HepG2 (cell line): ENCODE results near the gene MATR3. TPM values are rescaled to one million over a fixed set of nuclear protein-coding genes. Genes with fewer than 3 reads are reported as not detected.

Source experiments
- ATF7 ChIP-seq, 2 experiments: fragments of 450-650 bp in 1 of 2; sonication (generic) in 1 of 2; formaldehyde crosslinking in 1 of 2; IDR thresholded peaks; 2 replicates each; pipeline versions ENCODE4 v1.4.0 to v1.6.1; 2016 to 2020; ENCODE audit warnings: antibody characterized with exemption in 1 of 2, mild to moderate bottlenecking in 1 of 2, missing genetic modification reagents in 1 of 2
- HNRNPL ChIP-seq: fragments of 200-400 bp; formaldehyde crosslinking; IDR thresholded peaks from 2 replicates; pipeline ENCODE4 v1.6.1; 2017; ENCODE audit warnings: mild to moderate bottlenecking, low read depth, low read length
- PRMT3 ChIP-seq: sonication (generic); formaldehyde crosslinking; IDR thresholded peaks from 2 replicates; pipeline ENCODE4 v1.8.1; 2022; ENCODE audit warnings: low read depth, mild to moderate bottlenecking, moderate library complexity, missing genetic modification reagents, borderline replicate concordance
- polyA plus RNA-seq, 8 experiments: library from polyadenylated mRNA; depleted of rRNA in 3 of 8; stranded (reverse) in 7 of 8; unstranded in 1 of 8; fragments of >200 nt; fragmentation: Illumina TruSeq in 4 of 8; extraction: Trizol in 4 of 8; gene quantifications; 2 replicates each; pipeline versions ENCODE4 v1.2.1 to v1.2.3, GENCODE V29; 2011 to 2016; ENCODE audit warnings: low read depth in 4 of 8, missing spikeins in 1 of 8, mixed read lengths in 1 of 8; ENCODE audit not compliant: insufficient read depth in 1 of 8
- total RNA-seq, 5 experiments: library from RNA; depleted of rRNA; stranded (reverse); fragments of >200 nt; fragmentation: Illumina TruSeq; extraction: Trizol; gene quantifications; 2 replicates each; pipeline ENCODE4 v1.2.3, GENCODE V29; 2016; ENCODE audit warnings: low read depth in 1 of 5
- TF ChIP-seq, protein P1 (sequence below): sonication (generic); formaldehyde crosslinking; IDR thresholded peaks from 2 replicates; pipeline ENCODE4 v1.5.1; 2020; ENCODE audit warnings: missing genetic modification reagents, mild to moderate bottlenecking, borderline replicate concordance
- TF ChIP-seq, protein P2 (sequence below): sonication (generic); formaldehyde crosslinking; IDR thresholded peaks from 2 replicates; pipeline ENCODE4 v1.4.0; 2020; ENCODE audit warnings: mild to moderate bottlenecking, missing genetic modification reagents
- TF ChIP-seq, protein P3 (sequence below): sonication (generic); formaldehyde crosslinking; IDR thresholded peaks from 2 replicates; pipeline ENCODE4 v1.4.0; 2020; ENCODE audit warnings: missing genetic modification reagents
- TF ChIP-seq, protein P4 (sequence below): sonication (generic); formaldehyde crosslinking; IDR thresholded peaks from 2 replicates; pipeline ENCODE4; 2020; ENCODE audit warnings: missing genetic modification reagents, mild to moderate bottlenecking, borderline replicate concordance
- TF ChIP-seq, protein P5 (sequence below): sonication (generic); formaldehyde crosslinking; IDR thresholded peaks from 2 replicates; pipeline ENCODE4 v1.4.0; 2020; ENCODE audit warnings: missing genetic modification reagents, borderline replicate concordance
- TF ChIP-seq, protein P6 (sequence below): sonication (generic); formaldehyde crosslinking; conservative IDR thresholded peaks from 2 replicates; pipeline ENCODE4 v1.4.0; 2020; ENCODE audit warnings: missing genetic modification reagents
- TF ChIP-seq, protein P7 (sequence below): sonication (generic); formaldehyde crosslinking; IDR thresholded peaks from 2 replicates; pipeline ENCODE4 v1.4.0; 2020; ENCODE audit warnings: missing genetic modification reagents, borderline replicate concordance

The MATR3 gene
- total and polyA plus RNA-seq, 2 of the 13 experiments (the other 11 are each of a cell fraction or from before 2014, with no cell fraction given): 94.2 to 341 TPM

DNA sequence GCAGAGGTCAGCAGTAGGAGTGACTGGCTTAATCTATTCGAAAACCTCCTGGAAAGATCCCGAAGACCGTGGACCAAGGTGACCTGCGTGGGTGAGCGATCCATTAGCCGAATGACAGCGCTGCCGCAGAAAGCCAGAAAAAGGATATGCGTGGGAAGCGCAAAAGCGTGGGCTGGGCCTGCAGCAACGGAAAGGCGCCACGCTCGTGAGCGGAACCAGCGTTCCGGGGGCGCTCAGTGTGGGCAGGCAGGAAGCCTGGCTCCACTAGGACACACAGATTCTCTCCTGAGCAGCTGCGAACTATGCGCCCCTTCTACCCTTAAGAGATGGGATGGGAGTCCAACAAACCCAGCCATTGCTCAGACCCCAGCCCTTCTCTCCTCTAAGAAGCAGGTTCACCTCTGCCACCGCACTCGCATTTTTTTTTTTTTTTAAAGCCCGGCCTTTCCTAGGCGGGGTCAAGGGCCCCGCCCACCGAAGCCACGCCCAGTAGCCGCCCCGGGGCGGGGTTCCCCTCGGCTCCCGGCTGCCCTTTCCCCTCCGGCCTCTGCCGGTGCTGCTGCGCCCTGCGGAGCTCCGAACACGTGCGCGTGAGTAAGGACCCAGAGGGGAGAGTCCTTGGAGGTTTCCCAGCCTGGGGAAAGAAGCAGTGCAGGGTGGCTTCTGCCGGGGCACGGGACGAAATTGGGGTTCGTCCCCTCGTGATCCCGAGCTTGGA lies 19.8 kb upstream of the MATR3 start (continued):
- TF ChIP-seq, protein P1, sequence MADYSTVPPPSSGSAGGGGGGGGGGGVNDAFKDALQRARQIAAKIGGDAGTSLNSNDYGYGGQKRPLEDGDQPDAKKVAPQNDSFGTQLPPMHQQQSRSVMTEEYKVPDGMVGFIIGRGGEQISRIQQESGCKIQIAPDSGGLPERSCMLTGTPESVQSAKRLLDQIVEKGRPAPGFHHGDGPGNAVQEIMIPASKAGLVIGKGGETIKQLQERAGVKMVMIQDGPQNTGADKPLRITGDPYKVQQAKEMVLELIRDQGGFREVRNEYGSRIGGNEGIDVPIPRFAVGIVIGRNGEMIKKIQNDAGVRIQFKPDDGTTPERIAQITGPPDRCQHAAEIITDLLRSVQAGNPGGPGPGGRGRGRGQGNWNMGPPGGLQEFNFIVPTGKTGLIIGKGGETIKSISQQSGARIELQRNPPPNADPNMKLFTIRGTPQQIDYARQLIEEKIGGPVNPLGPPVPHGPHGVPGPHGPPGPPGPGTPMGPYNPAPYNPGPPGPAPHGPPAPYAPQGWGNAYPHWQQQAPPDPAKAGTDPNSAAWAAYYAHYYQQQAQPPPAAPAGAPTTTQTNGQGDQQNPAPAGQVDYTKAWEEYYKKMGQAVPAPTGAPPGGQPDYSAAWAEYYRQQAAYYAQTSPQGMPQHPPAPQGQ (CRISPR knock-in tag): no peak
- TF ChIP-seq, protein P2, sequence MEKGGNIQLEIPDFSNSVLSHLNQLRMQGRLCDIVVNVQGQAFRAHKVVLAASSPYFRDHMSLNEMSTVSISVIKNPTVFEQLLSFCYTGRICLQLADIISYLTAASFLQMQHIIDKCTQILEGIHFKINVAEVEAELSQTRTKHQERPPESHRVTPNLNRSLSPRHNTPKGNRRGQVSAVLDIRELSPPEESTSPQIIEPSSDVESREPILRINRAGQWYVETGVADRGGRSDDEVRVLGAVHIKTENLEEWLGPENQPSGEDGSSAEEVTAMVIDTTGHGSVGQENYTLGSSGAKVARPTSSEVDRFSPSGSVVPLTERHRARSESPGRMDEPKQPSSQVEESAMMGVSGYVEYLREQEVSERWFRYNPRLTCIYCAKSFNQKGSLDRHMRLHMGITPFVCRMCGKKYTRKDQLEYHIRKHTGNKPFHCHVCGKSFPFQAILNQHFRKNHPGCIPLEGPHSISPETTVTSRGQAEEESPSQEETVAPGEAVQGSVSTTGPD (CRISPR knock-in tag): no peak
- TF ChIP-seq, protein P3, sequence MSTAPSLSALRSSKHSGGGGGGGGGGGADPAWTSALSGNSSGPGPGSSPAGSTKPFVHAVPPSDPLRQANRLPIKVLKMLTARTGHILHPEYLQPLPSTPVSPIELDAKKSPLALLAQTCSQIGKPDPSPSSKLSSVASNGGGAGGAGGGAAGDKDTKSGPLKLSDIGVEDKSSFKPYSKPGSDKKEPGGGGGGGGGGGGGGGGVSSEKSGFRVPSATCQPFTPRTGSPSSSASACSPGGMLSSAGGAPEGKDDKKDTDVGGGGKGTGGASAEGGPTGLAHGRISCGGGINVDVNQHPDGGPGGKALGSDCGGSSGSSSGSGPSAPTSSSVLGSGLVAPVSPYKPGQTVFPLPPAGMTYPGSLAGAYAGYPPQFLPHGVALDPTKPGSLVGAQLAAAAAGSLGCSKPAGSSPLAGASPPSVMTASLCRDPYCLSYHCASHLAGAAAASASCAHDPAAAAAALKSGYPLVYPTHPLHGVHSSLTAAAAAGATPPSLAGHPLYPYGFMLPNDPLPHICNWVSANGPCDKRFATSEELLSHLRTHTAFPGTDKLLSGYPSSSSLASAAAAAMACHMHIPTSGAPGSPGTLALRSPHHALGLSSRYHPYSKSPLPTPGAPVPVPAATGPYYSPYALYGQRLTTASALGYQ (CRISPR knock-in tag): no peak
- TF ChIP-seq, protein P4, sequence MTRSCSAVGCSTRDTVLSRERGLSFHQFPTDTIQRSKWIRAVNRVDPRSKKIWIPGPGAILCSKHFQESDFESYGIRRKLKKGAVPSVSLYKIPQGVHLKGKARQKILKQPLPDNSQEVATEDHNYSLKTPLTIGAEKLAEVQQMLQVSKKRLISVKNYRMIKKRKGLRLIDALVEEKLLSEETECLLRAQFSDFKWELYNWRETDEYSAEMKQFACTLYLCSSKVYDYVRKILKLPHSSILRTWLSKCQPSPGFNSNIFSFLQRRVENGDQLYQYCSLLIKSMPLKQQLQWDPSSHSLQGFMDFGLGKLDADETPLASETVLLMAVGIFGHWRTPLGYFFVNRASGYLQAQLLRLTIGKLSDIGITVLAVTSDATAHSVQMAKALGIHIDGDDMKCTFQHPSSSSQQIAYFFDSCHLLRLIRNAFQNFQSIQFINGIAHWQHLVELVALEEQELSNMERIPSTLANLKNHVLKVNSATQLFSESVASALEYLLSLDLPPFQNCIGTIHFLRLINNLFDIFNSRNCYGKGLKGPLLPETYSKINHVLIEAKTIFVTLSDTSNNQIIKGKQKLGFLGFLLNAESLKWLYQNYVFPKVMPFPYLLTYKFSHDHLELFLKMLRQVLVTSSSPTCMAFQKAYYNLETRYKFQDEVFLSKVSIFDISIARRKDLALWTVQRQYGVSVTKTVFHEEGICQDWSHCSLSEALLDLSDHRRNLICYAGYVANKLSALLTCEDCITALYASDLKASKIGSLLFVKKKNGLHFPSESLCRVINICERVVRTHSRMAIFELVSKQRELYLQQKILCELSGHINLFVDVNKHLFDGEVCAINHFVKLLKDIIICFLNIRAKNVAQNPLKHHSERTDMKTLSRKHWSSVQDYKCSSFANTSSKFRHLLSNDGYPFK (CRISPR knock-in tag): peak; percentile 70; the same call in 1 of the 2 replicates
- TF ChIP-seq, protein P5, sequence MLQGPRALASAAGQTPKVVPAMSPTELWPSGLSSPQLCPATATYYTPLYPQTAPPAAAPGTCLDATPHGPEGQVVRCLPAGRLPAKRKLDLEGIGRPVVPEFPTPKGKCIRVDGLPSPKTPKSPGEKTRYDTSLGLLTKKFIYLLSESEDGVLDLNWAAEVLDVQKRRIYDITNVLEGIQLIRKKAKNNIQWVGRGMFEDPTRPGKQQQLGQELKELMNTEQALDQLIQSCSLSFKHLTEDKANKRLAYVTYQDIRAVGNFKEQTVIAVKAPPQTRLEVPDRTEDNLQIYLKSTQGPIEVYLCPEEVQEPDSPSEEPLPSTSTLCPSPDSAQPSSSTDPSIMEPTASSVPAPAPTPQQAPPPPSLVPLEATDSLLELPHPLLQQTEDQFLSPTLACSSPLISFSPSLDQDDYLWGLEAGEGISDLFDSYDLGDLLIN (CRISPR knock-in tag): no peak
- TF ChIP-seq ATF7 (IDR thresholded peaks at IDR 0.05) (no peak), ATF7 (CRISPR knock-in tag; IDR thresholded peaks at IDR 0.05) (peak; percentile 37; the same call in 1 of the 2 replicates), PRMT3 (CRISPR knock-in tag) (no peak), HNRNPL (peak; percentile 49; the same call in 1 of the 2 replicates)
- TF ChIP-seq, protein P6, sequence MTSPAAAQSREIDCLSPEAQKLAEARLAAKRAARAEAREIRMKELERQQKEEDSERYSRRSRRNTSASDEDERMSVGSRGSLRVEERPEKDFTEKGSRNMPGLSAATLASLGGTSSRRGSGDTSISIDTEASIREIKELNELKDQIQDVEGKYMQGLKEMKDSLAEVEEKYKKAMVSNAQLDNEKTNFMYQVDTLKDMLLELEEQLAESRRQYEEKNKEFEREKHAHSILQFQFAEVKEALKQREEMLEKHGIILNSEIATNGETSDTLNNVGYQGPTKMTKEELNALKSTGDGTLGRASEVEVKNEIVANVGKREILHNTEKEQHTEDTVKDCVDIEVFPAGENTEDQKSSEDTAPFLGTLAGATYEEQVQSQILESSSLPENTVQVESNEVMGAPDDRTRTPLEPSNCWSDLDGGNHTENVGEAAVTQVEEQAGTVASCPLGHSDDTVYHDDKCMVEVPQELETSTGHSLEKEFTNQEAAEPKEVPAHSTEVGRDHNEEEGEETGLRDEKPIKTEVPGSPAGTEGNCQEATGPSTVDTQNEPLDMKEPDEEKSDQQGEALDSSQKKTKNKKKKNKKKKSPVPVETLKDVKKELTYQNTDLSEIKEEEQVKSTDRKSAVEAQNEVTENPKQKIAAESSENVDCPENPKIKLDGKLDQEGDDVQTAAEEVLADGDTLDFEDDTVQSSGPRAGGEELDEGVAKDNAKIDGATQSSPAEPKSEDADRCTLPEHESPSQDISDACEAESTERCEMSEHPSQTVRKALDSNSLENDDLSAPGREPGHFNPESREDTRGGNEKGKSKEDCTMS (CRISPR knock-in tag): no peak
- TF ChIP-seq, protein P7, sequence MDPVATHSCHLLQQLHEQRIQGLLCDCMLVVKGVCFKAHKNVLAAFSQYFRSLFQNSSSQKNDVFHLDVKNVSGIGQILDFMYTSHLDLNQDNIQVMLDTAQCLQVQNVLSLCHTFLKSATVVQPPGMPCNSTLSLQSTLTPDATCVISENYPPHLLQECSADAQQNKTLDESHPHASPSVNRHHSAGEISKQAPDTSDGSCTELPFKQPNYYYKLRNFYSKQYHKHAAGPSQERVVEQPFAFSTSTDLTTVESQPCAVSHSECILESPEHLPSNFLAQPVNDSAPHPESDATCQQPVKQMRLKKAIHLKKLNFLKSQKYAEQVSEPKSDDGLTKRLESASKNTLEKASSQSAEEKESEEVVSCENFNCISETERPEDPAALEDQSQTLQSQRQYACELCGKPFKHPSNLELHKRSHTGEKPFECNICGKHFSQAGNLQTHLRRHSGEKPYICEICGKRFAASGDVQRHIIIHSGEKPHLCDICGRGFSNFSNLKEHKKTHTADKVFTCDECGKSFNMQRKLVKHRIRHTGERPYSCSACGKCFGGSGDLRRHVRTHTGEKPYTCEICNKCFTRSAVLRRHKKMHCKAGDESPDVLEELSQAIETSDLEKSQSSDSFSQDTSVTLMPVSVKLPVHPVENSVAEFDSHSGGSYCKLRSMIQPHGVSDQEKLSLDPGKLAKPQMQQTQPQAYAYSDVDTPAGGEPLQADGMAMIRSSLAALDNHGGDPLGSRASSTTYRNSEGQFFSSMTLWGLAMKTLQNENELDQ (CRISPR knock-in tag): no peak
